Activated T-cell treated with anti-CD3 and anti-CD28 coated beads for 48 hours (primary cell): ENCODE measurements around the gene TMEM114.
"Not testable (repeated sequence)": the region's sequence is repeated elsewhere in the genome, so short reads cannot be mapped to it uniquely, and the experiment has no call there.

Source experiments
- DNase-seq: peaks from one replicate; pipeline ENCODE4 v3.0.0-alpha.2; 2020; ENCODE audit warnings: low read depth

The TMEM114 gene

DNA sequence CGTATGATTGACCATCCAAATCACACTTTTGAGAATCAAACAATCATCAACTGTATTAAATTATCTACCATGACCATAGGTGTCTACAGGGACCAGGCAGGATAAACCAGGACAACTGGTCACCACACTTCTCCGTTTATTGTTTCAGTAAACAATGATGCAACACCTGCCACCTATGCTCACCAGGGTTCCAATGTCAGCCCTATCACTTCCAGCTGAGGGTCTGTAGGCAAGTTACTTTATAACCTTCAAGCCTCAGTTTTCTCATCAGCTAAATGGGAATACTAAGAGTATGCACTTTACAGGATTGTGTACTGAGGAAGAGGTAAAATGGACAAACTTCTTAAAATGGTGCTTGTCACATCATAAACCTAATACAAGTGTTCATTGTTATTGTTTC is 14.9 kb downstream of the TMEM114 start:
- DNase-seq: no peak

DNA sequence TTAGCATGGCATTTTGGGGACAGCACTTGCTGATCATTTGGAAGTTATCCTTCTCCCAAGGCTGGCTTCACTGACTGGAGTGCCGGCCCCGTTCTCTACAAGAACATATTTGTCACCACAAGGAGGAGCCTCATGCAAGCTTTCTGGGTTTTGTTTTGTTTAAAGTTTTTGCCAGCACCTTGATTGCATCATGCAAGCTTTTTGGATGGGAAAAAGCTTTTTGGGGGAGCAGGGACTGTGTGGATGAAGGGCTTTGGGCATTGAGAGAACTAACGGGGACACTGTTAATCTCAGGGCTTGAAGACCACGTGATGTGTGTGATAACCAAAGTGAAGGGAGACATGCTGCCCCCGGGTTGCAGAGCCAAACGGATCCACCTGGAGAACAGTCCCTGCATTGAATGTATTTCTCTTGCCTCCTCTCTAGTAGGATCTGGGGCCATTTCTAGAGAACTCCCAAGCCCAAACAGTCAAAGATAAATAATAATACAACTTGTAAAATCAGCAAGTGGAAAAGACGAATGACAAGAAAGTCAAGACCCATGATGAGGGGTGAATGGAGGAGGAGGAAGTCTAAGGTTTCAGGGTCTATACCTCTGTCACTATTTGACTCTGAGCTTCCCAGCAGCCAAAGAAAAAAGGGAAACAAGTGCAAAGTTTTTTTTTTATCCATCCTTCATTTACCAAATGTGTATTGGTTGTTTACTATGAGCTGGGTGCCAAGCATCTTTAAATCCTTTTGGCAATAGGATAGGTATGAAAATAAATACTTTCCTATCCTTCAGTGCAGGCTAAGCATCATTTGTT is 17.2 kb downstream of the TMEM114 start:
- DNase-seq: no peak

DNA sequence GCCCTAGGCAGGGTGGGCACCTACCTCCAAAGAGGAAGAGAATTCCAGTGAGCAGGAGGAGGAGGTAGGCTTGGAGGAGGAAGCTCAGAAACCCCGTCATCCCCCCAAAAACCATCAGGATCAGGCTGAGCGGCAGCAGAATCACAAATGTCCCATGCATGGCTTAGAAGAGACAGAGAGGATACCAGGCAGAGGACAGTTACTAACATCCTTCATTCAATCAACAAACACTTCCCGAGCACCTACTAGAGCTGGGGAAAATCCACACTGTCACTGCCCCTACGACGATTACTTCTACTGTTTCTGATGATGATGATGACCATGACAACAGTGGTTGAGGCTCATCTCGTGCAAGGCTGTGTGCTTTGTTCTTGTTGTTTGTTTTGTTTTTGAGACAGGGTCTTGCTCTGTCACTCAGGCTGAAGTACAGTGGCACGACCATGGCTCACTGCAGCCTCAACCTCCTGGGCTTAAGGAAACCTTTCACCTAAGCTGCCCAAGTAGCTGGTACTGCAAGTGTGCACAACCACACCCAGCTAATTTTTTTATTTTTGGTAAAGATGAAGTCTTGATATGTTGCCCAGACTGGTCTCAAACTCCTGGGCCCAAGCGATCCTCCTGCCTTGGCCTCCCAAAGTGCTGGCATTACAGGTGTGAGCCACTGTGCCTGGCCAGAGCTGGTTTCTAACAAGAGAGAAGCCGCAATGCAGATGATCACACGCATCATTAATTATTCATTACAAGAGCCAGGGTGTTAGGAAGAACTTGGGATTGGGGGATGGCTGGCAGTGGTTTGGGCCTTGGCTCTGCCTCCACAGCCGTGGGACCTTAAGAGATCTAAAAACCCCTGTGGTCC is 18.0 kb downstream of the TMEM114 start:
- no peak for DNase-seq

DNA sequence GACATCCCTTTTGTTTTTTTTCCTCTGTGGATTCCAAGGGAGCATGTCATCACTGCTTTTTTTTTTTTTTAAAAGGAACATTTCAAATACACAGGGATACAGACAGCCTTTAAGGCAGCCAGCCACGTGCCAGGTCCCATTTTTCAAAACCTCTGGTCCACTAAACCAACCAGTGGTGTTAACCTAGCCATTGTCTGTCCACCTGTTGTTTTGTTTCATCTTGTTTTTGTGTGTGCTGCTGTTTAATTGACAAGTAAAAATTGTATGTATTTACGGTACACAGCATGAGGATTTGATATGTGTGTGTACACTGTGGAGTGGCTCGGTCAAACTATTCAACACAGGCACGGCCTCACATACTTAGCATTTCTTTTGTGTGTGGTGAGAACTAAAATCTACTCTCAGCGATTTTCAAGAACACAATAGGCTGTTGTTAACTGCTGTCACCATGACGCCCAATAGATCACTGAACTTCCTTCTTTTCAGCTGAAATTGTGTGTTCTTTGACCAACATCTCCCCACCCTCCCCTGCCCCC is 19.2 kb downstream of the TMEM114 start:
- DNase-seq: no peak

GRCh38 chr16:8570393-8570792 is 19.9 kb downstream of the TMEM114 start:
- DNase-seq: not testable (repeated sequence)

- DNase-seq: no peak
Observed at GRCh38 chr16:8569650-8570346, 20.5 kb downstream of the TMEM114 start.

GRCh38 chr16:8568231-8568617 is 22.1 kb downstream of the TMEM114 start:
- DNase-seq: no peak

GRCh38 chr16:8567355-8568230 is 22.7 kb downstream of the TMEM114 start:
- peak; percentile 68 for DNase-seq

- no peak for DNase-seq
Observed at GRCh38 chr16:8565498-8565897, 24.8 kb downstream of the TMEM114 start.

DNA sequence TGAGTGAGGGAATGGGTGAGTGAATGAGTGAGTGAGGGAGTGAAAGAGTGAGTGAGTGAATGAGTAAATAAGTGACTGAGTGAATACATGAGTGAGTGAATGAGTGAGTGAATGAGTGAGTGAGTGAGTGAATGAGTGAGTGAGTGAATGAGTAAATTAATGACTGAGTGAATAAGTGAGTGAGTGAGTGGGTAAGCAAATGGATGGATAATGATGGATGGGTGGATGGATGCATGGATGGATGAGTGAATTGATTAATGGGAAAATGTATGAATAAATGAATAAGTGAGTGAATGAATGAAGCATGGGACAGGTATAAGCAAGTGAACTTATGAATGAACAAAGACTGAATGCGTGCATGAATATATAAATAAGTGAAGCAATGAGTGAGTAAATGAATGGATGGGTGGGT is 25.4 kb downstream of the TMEM114 start:
- DNase-seq: no peak

DNA sequence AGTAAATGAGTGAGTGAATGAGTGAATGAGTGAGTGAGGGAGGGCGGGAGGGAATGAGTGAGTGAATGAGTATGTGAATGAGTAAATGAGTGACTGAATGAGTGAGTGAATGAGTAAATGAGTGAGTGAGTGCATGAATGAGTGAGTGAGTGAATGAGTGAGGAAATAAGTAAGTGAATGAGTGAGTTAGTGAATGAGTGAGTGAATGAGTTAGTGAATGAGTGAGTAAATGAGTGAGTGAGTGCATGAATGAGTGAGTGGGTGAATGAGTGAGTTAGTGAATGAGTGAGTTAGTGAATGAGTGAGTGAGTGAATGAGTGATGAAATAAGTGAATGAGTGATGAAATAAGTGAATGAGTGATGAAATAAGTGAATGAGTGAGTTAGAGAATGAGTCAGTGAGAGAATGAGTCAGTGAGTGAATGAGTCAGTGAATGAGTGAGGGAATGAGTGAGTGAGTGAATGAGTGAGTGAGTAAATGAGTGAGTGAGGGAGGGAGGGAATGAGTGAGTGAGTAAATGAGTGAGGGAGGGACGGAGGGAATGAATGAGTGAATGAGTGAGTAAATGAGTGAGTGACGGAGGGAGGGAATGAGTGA is 26.3 kb downstream of the TMEM114 start:
- not testable (repeated sequence) for DNase-seq

- no peak for DNase-seq
Observed at GRCh38 chr16:8561496-8561895, 28.8 kb downstream of the TMEM114 start.

GRCh38 chr16:8555400-8555799 is 34.9 kb downstream of the TMEM114 start:
- no peak for DNase-seq

GRCh38 chr16:8554881-8555280 is 35.4 kb downstream of the TMEM114 start:
- no peak for DNase-seq

DNA sequence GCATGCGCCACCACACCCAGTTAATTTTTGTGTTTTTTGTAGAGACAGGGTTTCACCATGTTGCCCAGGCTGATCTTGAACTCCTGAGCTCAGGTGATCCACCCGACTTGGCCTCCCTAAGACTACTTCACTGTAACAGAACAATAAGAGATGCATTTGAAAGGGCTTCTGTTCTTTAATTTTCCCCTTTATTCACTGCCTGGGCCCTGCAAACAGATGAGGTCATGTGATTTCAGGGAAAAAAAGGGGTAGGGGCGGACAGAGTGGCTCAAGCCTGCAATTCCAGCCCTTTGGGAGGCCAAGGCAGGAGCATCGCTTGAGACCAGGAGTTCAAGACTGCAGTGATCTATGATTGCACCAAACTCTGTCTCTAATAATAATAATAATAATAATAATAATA is 36.3 kb downstream of the TMEM114 start:
- DNase-seq: no peak

GRCh38 chr16:8552487-8553221 is 37.7 kb downstream of the TMEM114 start:
- DNase-seq: no peak

DNA sequence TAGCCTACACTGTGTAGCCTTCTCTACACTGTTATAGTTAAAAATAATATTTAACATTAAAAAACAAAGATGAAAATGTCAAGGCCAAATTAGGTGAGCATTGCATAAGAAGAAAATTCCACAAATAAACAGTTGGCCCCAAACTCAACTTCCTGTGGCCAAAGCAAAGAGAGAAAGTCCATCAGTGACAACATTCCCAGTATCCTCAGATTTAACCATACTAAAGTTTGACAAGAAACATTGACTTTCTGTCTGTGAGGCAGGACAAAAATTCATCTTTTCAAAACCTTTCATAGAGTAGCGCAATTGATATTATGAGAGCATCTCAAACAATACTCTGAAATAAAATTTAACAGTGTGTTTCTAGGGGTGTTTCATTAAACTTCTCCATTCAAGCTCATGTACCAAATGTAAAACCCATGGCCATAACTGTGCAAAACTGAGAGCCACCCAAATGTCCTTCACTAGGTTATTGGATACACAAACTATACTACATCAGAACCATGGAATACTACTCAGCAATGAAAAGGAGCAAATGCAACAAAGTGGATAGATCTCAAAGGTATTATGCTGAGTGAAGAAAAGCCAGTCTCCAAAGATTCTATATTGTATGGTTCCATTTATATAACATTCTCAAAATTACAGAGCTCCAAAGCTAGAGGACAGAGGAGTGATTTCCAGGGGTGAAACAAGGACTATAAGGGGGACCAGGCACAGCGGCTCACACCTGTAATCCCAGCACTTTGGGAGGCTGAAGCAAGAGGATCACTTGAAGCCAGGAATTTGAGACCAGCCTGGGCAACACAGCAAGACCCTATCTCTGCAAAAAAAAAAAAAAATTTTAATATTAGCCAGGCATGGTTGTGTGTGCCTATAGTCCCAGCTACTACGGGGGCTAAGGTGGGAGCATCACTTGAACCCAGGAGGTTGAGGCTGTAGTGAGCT is 38.7 kb downstream of the TMEM114 start:
- no peak for DNase-seq

- DNase-seq: no peak
Observed at GRCh38 chr16:8550728-8551387, 39.5 kb downstream of the TMEM114 start.
